Bone marrow (tissue), 2 donors: ENCODE data around the gene EDEM2.
A peak's percentile ranks its signal among the peaks of the same experiment; 100 is the strongest.
"Not testable (repeated sequence)": the region's sequence is repeated elsewhere in the genome, so short reads cannot be mapped to it uniquely, and the experiment has no call there.

Source experiments
- DNase-seq, 2 donors: peaks; one replicate each; lab custom pipeline; 2025; lab: John Stamatoyannopoulos, UW

EDEM2 gene

GRCh38 chr20:35146920-35147574 is at the start of gene EDEM2:
TSS of gene EDEM2 (minus strand) at chr20:35147336. CDS start at chr20:35147258, 78 bp downstream.
- DNase-seq: peak; percentile 77 to 83

- DNase-seq: no peak
Observed at GRCh38 chr20:35196313-35196712, 49.2 kb upstream of the EDEM2 start.

- DNase-seq: not testable (repeated sequence)
Observed at GRCh38 chr20:35193031-35193791, 46.1 kb upstream of the EDEM2 start.

- no peak for DNase-seq
Observed at GRCh38 chr20:35192118-35192872, 45.2 kb upstream of the EDEM2 start.

GRCh38 chr20:35191419-35192117 is 44.4 kb upstream of the EDEM2 start:
- DNase-seq: no peak

- no peak for DNase-seq
Observed at GRCh38 chr20:35190556-35190955, 43.4 kb upstream of the EDEM2 start.

- not testable (repeated sequence) for DNase-seq
Observed at GRCh38 chr20:35189223-35189622, 42.1 kb upstream of the EDEM2 start.

GRCh38 chr20:35187584-35188190 is 40.6 kb upstream of the EDEM2 start:
- DNase-seq: no peak

- DNase-seq: not testable (repeated sequence)
Observed at GRCh38 chr20:35186691-35187289, 39.7 kb upstream of the EDEM2 start.

- DNase-seq: no peak
Observed at GRCh38 chr20:35181731-35182130, 34.6 kb upstream of the EDEM2 start.

- no peak for DNase-seq
Observed at GRCh38 chr20:35180266-35180665, 33.1 kb upstream of the EDEM2 start.

- DNase-seq: no peak
Observed at GRCh38 chr20:35179292-35180212, 32.4 kb upstream of the EDEM2 start.

- no peak for DNase-seq
Observed at GRCh38 chr20:35176132-35176531, 29.0 kb upstream of the EDEM2 start.

- DNase-seq: no peak
Observed at GRCh38 chr20:35174458-35175216, 27.5 kb upstream of the EDEM2 start.

- no peak for DNase-seq
Observed at GRCh38 chr20:35173576-35174192, 26.5 kb upstream of the EDEM2 start.

GRCh38 chr20:35172434-35172806 is 25.3 kb upstream of the EDEM2 start:
- DNase-seq: no peak

GRCh38 chr20:35171753-35172433 is 24.8 kb upstream of the EDEM2 start, which contains the start of gene PROCR:
TSS of gene PROCR (plus strand) at chr20:35172072. CDS start at chr20:35172155, 83 bp downstream.
- DNase-seq: peak; percentile 43 to 83

GRCh38 chr20:35171438-35171752 is 24.3 kb upstream of the EDEM2 start:
- no peak for DNase-seq
